Astrocyte (in vitro differentiated cells and primary cell): ENCODE measurements around the gene CHGA.

Source experiments
- CTCF ChIP-seq: IDR thresholded peaks from 2 replicates; pipeline ENCODE4 v1.5.1; 2011; ENCODE audit warnings: low read depth, mild to moderate bottlenecking, inconsistent platforms, low read length, moderate library complexity; ENCODE audit not compliant: insufficient read depth
- EZH2 ChIP-seq: IDR thresholded peaks from 2 replicates; pipeline ENCODE4 v1.6.1; 2012; ENCODE audit warnings: mild to moderate bottlenecking, low read length, inconsistent platforms; ENCODE audit not compliant: insufficient read depth

- TF ChIP-seq CTCF (no peak), EZH2 (no peak)
Observed at GRCh38 chr14:92933481-92933880, 10.5 kb downstream of the CHGA start.
